Activated CD4-positive, alpha-beta T cell treated with anti-CD3 and anti-CD28 coated beads, Interleukin-2, amount 10 ng/mL, durations not matched to agents 7 days and 5 days (primary cell): ENCODE measurements around the gene FBXL5. TPM values are rescaled to one million over a fixed set of nuclear protein-coding genes. Genes with fewer than 3 reads are reported as not detected.
"Not testable (repeated sequence)": the region's sequence is repeated elsewhere in the genome, so short reads cannot be mapped to it uniquely, and the experiment has no call there.

Experiments
- CTCF ChIA-PET: fragments of 350-600 bp; sonication (Branson Sonifier 250); formaldehyde crosslinking; loops from one replicate; lab custom pipeline; 2021; ENCODE audit warnings: antibody characterized with exemption; lab: Charles Lee
- POLR2A ChIA-PET: fragments of 350-600 bp; sonication (Branson Sonifier 250); formaldehyde crosslinking; loops from one replicate; lab custom pipeline; 2021; ENCODE audit warnings: antibody characterized with exemption; lab: Charles Lee
- DNase-seq: peaks from one replicate; pipeline ENCODE4 v3.0.0-alpha.2; 2020
- H3K27ac Mint-ChIP-seq: one replicate; pipeline ENCODE4 v1.8.0; 2021; ENCODE audit warnings: mild to moderate bottlenecking, moderate library complexity, mixed read lengths
- H3K27me3 Mint-ChIP-seq: one replicate; pipeline ENCODE4 v1.8.0; 2021; ENCODE audit warnings: mixed read lengths
- H3K36me3 Mint-ChIP-seq: one replicate; pipeline ENCODE4 v1.8.0; 2021; ENCODE audit warnings: low read depth, mixed read lengths
- H3K4me1 Mint-ChIP-seq: one replicate; pipeline ENCODE4 v1.8.0; 2021; ENCODE audit warnings: mixed read lengths
- H3K4me3 Mint-ChIP-seq: one replicate; pipeline ENCODE4 v1.8.0; 2021; ENCODE audit warnings: mild to moderate bottlenecking, moderate library complexity, mixed read lengths
- H3K9me3 Mint-ChIP-seq: one replicate; pipeline ENCODE4 v1.8.0; 2021; ENCODE audit warnings: mixed read lengths
- total RNA-seq, 2 experiments: library from RNA; stranded (reverse); gene quantifications; one replicate each; pipeline ENCODE4 v1.2.3, GENCODE V29; 2021

The FBXL5 gene
- total RNA-seq, 2 experiments from 2014 or later: 34.3 to 38.6 TPM

DNA sequence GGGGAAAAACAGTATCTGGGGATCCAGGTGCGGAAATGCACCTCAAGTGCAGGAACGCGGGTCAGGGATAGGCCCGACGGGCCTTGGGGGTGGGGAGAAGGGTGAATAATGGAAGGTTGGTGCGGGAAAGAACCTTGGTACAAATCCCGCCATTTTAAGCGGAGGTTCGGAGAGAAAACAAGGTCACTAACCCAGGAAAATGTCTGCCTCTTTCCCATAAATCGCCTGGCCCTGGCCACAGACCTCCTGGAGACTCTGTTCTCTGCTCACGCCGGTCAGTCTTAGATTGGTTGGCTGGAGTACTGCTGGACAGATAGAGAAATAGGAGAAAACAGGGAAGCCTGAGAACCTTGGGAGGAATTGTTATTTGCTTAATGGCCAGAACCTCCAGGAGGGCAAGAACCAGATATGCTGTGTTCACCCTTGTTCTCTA, 897 bp upstream of the FBXL5 start:
- Mint-ChIP-seq H3K36me3 (peaks cover 16% of the 10 kb centered on the region), H3K27ac (peak overlapping the region; percentile 96)
- POLR2A ChIA-PET: no interaction called here

DNA sequence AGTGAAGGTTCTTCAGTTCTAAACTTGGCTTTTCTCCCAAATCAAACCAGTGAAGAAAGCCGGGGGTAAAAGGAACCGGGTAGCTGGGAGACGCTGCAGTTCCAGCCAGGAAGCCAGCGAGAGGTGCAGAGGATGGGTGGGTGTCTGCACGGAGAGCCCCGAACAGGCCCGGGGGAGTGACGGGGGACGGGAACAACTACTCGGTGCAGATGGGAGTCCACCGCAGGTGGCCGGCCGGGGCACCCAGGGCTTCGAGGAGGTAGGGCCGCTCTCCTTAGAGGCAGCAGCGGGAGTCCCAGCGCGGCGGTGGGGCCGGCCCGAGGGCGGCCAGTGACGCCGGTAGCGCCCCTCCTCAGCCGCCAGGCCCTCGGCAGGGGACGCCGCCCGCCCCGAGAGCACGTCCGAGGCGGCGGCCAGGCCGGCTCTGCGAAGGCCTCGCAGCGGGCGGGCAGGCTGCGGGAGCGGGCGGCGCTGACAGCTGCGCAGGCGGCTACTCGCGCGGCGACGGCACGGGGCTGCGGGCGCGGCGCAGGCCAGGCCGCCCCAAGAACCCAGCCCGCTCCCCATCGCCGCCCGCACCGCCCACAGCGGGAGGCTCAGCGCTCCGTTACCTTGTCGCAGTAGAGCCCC, 449 bp downstream of the FBXL5 start:
- Mint-ChIP-seq H3K36me3 (peaks cover 13% of the 10 kb centered on the region), H3K9me3 (no peaks in the 10 kb centered on the region), H3K27ac (peak overlapping the region; percentile 96), H3K4me3 (peak overlapping the region; percentile 98), H3K27me3 (no peaks in the 10 kb centered on the region), H3K4me1 (peaks cover 53% of the 10 kb centered on the region)
- ChIA-PET CTCF (interaction anchor here (0.9 to 1.7 kb wide), 2 partner anchors 10 to 21 kb away, joined by 3 to 4 read pairs; no protein-coding TSS in a partner anchor), POLR2A (no interaction called here)
- peak; percentile 37 for DNase-seq

More for the DNA sequence above, 897 bp upstream of the FBXL5 start:
- Mint-ChIP-seq H3K4me1 (peaks cover 42% of the 10 kb centered on the region), H3K4me3 (peak overlapping the region; percentile 86), H3K27me3 (no peaks in the 10 kb centered on the region), H3K9me3 (no peaks in the 10 kb centered on the region)
- CTCF ChIA-PET: interaction anchor here (1.0 kb wide), 1 partner anchor 23 kb away, joined by 6 read pairs; no protein-coding TSS in a partner anchor
- DNase-seq: no peak

DNA sequence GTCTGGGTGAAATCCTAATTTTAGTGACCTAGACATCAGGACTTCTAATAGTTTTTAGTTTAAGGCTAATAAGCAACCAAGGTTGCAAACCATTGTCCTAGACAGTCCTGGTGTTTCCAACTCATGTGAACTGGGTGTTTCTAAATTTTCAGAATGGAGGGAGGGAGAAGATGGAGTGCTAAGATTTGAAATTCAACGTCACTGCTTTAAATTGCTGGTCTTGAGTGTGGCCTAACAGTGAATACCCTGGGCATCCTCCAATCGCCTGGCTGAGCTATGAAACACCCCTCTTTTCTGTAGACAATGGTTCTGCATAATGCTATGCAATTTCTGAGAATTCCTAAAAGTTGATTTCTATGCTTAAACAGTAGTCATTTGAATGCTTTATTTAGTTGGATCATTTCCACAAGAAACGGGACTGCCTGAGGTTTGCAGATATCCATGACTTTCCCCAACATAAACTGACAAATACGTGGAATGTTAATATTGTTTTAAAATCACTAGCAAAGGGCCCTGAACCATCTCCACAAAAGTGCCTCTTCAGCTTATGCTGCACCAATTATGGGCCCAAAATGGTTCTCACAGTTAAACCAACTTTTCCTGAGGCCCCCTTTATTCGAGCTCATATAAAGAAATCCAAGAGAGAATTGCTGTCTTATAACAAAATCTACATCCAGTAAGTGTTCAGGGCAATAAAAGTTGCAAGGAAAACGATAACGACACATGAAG, 1.1 kb downstream of the FBXL5 start:
- peak overlapping the region; percentile 98 for H3K4me3 Mint-ChIP-seq
- CTCF ChIA-PET: interaction anchor here (0.6 to 1.7 kb wide), 4 partner anchors 11 to 636 kb away, joined by 3 to 5 read pairs (median 4); no protein-coding TSS in a partner anchor
- peaks cover 57% of the 10 kb centered on the region for H3K4me1 Mint-ChIP-seq
- no peaks in the 10 kb centered on the region for H3K27me3 Mint-ChIP-seq
- peak overlapping the region; percentile 96 for H3K27ac Mint-ChIP-seq
- POLR2A ChIA-PET: no interaction called here
- peak; percentile 22 for DNase-seq
- peaks cover 13% of the 10 kb centered on the region for H3K36me3 Mint-ChIP-seq
- H3K9me3 Mint-ChIP-seq: no peaks in the 10 kb centered on the region

DNA sequence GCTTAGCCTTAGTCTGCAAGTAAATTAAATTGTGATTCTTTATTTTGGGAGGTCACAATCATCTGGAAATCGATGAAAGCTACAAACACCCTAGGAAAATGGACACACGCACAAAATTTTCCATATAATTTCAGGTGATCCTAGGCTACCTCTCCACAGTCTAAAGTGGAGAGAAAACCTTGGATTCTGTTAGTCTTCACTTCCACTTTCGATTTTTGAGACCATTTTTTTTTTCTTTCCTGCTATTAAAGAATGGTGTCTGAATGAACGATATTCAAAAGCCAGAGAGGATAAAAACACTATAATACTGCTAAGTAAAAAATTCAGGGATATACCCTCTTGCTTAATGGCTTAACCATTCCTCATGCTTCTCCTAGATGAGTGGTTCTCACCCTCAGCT, 1.7 kb downstream of the FBXL5 start:
- peak overlapping the region; percentile 98 for H3K4me3 Mint-ChIP-seq
- POLR2A ChIA-PET: no interaction called here
- CTCF ChIA-PET: interaction anchor here (0.6 to 0.9 kb wide), 3 partner anchors 22 to 635 kb away, joined by 3 to 5 read pairs (median 3); no protein-coding TSS in a partner anchor
- no peak for DNase-seq
- H3K9me3 Mint-ChIP-seq: no peaks in the 10 kb centered on the region
- peaks cover 13% of the 10 kb centered on the region for H3K36me3 Mint-ChIP-seq
- H3K27ac Mint-ChIP-seq: peak overlapping the region; percentile 96
- peaks cover 63% of the 10 kb centered on the region for H3K4me1 Mint-ChIP-seq
- H3K27me3 Mint-ChIP-seq: no peaks in the 10 kb centered on the region

DNA sequence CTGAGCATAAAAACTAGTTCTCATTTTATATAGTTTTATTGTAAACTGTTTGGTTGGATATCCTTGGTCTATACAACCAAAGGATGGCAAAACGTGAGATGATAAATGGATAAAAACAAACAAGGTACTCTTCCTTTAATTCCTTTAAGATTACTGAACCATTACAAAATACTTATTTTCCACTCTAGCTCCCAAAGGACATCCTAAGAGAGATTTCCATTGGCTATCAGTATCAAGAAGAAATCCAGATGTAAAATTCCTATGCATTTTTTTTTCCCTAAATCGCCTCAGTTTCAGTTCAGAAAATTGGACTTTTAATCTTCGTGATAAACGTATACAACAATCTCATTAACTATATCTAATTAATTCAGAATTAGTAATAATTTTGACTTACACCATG, 2.3 kb downstream of the FBXL5 start:
- peaks cover 13% of the 10 kb centered on the region for H3K36me3 Mint-ChIP-seq
- H3K4me3 Mint-ChIP-seq: peak overlapping the region; percentile 98
- CTCF ChIA-PET: interaction anchor here (0.7 to 1.7 kb wide), 2 partner anchors 10 to 253 kb away, joined by 3 to 5 read pairs; no protein-coding TSS in a partner anchor
- H3K27ac Mint-ChIP-seq: peak overlapping the region; percentile 96
- H3K4me1 Mint-ChIP-seq: peaks cover 65% of the 10 kb centered on the region
- no peak for DNase-seq
- H3K9me3 Mint-ChIP-seq: no peaks in the 10 kb centered on the region
- POLR2A ChIA-PET: interaction anchor here (0.5 kb wide), 1 partner anchor 14 kb away, joined by 3 read pairs; no protein-coding TSS in a partner anchor
- H3K27me3 Mint-ChIP-seq: no peaks in the 10 kb centered on the region

DNA sequence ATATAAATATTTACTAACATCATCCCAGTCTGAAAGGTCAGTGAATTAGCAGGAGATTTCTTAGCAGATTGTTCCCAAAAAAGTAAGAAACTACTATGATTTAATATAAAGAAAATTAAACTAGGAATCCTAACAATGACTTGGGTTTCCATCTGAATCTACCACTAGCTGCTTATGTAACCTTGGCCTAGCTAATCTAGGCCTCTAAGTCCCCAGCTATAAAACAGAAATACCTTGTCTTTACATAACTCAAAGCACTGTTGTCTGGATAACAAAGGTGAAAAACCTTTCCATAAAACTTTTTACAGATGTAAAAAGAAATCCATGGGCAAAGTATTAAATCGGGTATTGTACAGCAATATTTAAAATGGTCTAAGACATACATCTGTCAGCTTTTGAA, 3.0 kb downstream of the FBXL5 start:
- Mint-ChIP-seq H3K36me3 (peaks cover 13% of the 10 kb centered on the region), H3K4me1 (peaks cover 65% of the 10 kb centered on the region), H3K27me3 (no peaks in the 10 kb centered on the region), H3K9me3 (no peaks in the 10 kb centered on the region), H3K27ac (no peak overlapping the region), H3K4me3 (no peak overlapping the region)
- POLR2A ChIA-PET: interaction anchor here (0.5 kb wide), 1 partner anchor 14 kb away, joined by 3 read pairs; no protein-coding TSS in a partner anchor
- DNase-seq: no peak
- CTCF ChIA-PET: interaction anchor here (0.7 to 1.9 kb wide), 4 partner anchors 9 to 253 kb away, joined by 3 to 5 read pairs (median 4); no protein-coding TSS in a partner anchor

DNA sequence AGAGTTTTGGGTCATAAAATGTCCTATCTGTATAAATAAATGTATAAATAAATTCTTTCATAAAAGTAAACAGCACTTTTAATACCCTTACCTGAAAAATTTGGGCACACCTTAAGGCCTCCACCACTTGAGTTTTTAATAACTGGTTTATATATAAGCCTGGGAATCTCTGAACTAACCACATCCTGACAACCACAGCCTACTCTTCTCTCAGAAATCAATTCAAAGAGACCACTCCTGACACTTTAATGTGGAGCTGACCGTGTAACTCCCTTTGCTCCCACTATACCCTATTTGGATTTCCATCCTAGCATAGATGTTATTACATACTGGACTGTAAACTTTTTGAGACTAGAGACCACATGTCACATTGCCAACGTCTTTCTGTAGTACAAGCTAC, 3.5 kb downstream of the FBXL5 start:
- no peak for DNase-seq
- Mint-ChIP-seq H3K9me3 (no peaks in the 10 kb centered on the region), H3K36me3 (peaks cover 13% of the 10 kb centered on the region), H3K4me3 (peak overlapping the region; percentile 1), H3K27me3 (no peaks in the 10 kb centered on the region), H3K4me1 (peaks cover 62% of the 10 kb centered on the region), H3K27ac (no peak overlapping the region)
- ChIA-PET POLR2A (no interaction called here), CTCF (interaction anchor here (0.7 to 1.9 kb wide), 3 partner anchors 9 to 19 kb away, joined by 3 to 5 read pairs (median 4); no protein-coding TSS in a partner anchor)

DNA sequence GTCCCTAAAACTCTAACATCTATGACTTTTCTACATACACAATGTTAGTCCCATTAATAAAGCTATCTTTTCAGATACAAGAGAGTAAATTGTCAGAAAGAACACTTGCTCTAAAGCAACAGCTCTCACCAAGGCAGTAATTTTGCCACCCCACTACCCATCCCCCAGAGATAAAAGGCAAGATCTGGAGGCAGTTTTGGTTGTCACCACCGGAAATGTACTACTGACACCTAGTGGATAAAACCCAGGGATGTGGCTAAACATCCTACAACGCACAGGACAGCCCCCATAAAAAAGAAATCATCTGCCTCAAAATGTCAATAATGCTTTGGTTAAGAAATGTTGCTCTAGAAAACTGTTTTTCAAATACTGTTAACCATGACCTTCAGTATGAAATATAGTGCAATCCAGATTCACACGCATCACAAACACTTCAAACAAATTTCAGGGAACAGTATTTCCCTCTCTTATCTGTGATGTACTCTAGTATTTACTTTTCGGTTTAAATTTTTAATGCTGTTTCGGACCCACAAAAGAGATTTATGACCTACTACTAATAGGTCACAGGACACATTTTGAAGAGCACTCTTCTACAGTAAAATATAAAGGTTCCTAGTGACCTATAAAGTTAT, 5.1 kb downstream of the FBXL5 start:
- peaks cover 10% of the 10 kb centered on the region for H3K36me3 Mint-ChIP-seq
- peak overlapping the region; percentile 60 for H3K27ac Mint-ChIP-seq
- CTCF ChIA-PET: interaction anchor here (0.6 to 1.3 kb wide), 2 partner anchors 13 to 330 kb away, joined by 3 to 5 read pairs; no protein-coding TSS in a partner anchor
- POLR2A ChIA-PET: interaction anchor here (0.6 kb wide), 2 partner anchors 13 to 145 kb away, joined by 3 to 7 read pairs; no protein-coding TSS in a partner anchor
- no peaks in the 10 kb centered on the region for H3K9me3 Mint-ChIP-seq
- H3K4me3 Mint-ChIP-seq: peak overlapping the region; percentile 5
- peak; percentile 80 for DNase-seq
- H3K27me3 Mint-ChIP-seq: no peaks in the 10 kb centered on the region
- H3K4me1 Mint-ChIP-seq: peaks cover 55% of the 10 kb centered on the region

DNA sequence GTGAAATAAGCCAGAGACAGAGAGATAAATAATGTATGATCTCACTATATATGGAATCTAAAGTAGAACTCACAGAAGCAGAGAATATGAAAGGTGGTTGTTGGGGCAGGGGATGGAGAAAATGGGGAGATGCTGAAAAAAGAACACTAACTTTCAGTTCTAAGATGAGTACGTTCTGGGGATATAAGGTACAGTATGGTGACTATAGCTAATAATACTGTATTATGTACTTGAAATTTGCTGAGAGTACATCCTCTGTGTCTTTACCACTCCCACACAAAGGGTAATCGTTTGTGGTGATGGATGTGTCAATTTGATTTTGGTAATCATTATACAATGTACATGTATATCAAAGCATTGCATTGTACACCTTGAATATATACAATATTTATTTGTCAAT, 6.6 kb downstream of the FBXL5 start:
- H3K9me3 Mint-ChIP-seq: no peaks in the 10 kb centered on the region
- no peak overlapping the region for H3K27ac Mint-ChIP-seq
- peaks cover 46% of the 10 kb centered on the region for H3K4me1 Mint-ChIP-seq
- peaks cover 1% of the 10 kb centered on the region for H3K36me3 Mint-ChIP-seq
- POLR2A ChIA-PET: no interaction called here
- CTCF ChIA-PET: interaction anchor here (1.3 kb wide), 1 partner anchor 12 kb away, joined by 5 read pairs; no protein-coding TSS in a partner anchor
- H3K4me3 Mint-ChIP-seq: no peak overlapping the region
- no peaks in the 10 kb centered on the region for H3K27me3 Mint-ChIP-seq
- no peak for DNase-seq

DNA sequence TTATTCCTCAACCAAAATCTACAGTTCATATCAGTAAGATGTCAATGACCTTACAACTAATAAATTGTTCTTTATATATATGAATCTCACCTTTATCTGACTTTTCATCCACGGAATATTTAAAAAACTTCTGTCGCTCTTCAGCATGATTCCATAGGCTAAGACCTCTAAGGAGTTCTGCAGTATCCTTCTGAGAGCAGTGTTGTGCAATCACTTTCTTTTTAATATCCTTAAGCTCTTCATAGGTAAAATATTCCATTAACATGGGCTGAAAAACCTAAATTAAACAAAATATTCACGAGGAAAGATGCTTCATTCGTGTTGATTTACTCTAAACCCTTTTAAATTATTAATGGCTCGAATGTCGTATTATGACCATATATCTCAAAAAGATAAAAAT, 16.7 kb downstream of the FBXL5 start:
- no peaks in the 10 kb centered on the region for H3K4me1 Mint-ChIP-seq
- CTCF ChIA-PET: interaction anchor here (1.2 kb wide), 1 partner anchor 7 kb away, joined by 3 read pairs; no protein-coding TSS in a partner anchor
- POLR2A ChIA-PET: no interaction called here
- no peak for DNase-seq
- H3K27me3 Mint-ChIP-seq: no peaks in the 10 kb centered on the region
- peaks cover 41% of the 10 kb centered on the region for H3K36me3 Mint-ChIP-seq
- H3K9me3 Mint-ChIP-seq: no peaks in the 10 kb centered on the region
- H3K27ac Mint-ChIP-seq: no peak overlapping the region
- H3K4me3 Mint-ChIP-seq: no peak overlapping the region

DNA sequence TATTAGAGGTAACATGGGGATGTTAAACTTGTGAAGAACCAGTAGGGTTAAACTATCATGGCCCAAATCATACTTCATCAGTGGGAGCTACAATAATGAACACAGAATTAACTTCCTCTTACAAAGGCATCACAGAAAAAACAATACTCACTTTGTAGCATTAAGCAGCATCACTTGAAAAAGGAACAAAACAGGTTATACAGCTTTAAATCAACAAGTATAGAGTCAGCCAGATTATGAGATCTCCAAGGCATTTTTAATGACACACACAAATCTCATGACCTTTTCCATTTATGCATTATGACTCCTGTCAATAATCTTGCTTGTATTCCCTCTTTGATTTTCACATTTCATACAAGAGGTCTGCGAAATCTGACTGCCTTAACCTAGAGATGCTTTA, 18.3 kb downstream of the FBXL5 start:
- POLR2A ChIA-PET: no interaction called here
- Mint-ChIP-seq H3K27ac (no peak overlapping the region), H3K9me3 (peaks cover 2% of the 10 kb centered on the region), H3K4me1 (no peaks in the 10 kb centered on the region), H3K36me3 (peaks cover 53% of the 10 kb centered on the region), H3K27me3 (no peaks in the 10 kb centered on the region), H3K4me3 (no peak overlapping the region)
- no peak for DNase-seq
- CTCF ChIA-PET: interaction anchor here (0.8 to 1.8 kb wide), 3 partner anchors 10 to 25 kb away, joined by 3 to 5 read pairs (median 4); no protein-coding TSS in a partner anchor

DNA sequence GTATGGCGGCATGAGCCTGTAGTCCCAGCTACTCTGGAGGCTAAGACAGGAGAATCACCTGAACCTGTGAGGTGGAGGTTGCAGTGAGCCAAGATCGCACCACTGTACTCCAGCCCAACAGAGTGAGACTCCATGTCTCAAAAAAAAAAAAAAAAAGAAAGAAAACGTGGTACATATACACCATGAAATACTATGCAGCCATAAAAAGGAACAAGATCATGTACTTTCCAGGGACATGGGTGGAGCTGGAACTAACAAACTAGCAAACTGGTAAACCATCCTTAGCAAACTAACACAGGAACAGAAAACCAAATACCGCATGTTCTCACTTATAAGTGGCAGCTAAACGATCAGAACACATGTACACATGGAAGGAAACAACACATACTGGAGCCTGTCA, 37.8 kb downstream of the FBXL5 start:
- POLR2A ChIA-PET, DNase-seq, H3K27me3 Mint-ChIP-seq, H3K27ac Mint-ChIP-seq, H3K4me3 Mint-ChIP-seq, H3K4me1 Mint-ChIP-seq: not testable (repeated sequence)
- peaks cover 60% of the 10 kb centered on the region for H3K36me3 Mint-ChIP-seq
- CTCF ChIA-PET: interaction anchor here (0.6 kb wide), 1 partner anchor 77 kb away, joined by 3 read pairs; no protein-coding TSS in a partner anchor
- H3K9me3 Mint-ChIP-seq: peaks cover 30% of the 10 kb centered on the region
